Measurements from ENCODE around the gene ZFPM1. TPM values are rescaled to one million over a fixed set of nuclear protein-coding genes. Genes with fewer than 3 reads are reported as not detected.

Gene ZFPM1
- total RNA-seq, 6 donors from 2014 or later = 1.0 to 8.4 (median 3.3) TPM

- Histone ChIP-seq H3K36me3 (no peaks in the 10 kb centered on the region), H3K4me1 (no peaks in the 10 kb centered on the region), H3K4me3 (no peak overlapping the region), H3K27ac (no peak overlapping the region), H3K9me3 (peaks cover 5 to 20% (median 18%) of the 10 kb centered on the region in 4 donors), H3K27me3 (peaks cover 0 to 29% (median 12%) of the 10 kb centered on the region in 4 donors)
- DNase-seq = no peak
- no peak for ATAC-seq (ENCODE audit: low FRiP score in 2 of 2)
- 78 to 79% methylated on average over 8 of the region's 8 CpGs for WGBS, 2 donors
- TF ChIP-seq EP300 (IDR thresholded peaks at IDR 0.05) (no peak), POLR2AphosphoS5 (IDR thresholded peaks at IDR 0.05) (no peak), POLR2A (IDR thresholded peaks at IDR 0.05) (no peak), CTCF (IDR thresholded peaks at IDR 0.05) (no peak)
Measured at GRCh38 chr16:88543230-88543813, 90.2 kb downstream of the ZFPM1 start.

- Histone ChIP-seq H3K9me3 (peaks cover 5 to 20% (median 18%) of the 10 kb centered on the region in 4 donors), H3K4me3 (no peak overlapping the region), H3K4me1 (peaks cover 0 to 8% (median 6%) of the 10 kb centered on the region in 4 donors), H3K27ac (no peak overlapping the region), H3K27me3 (peaks cover 0 to 14% (median 0%) of the 10 kb centered on the region in 4 donors), H3K36me3 (no peaks in the 10 kb centered on the region)
- 64 to 70% methylated on average over 6 to 7 of the region's 7 CpGs for WGBS, 2 donors
- TF ChIP-seq CTCF (IDR thresholded peaks at IDR 0.05) (no peak), EP300 (IDR thresholded peaks at IDR 0.05) (no peak), POLR2A (IDR thresholded peaks at IDR 0.05) (no peak), POLR2AphosphoS5 (IDR thresholded peaks at IDR 0.05) (no peak)
- DNase-seq (peak in 1 of 2 donors; percentile 39), ATAC-seq (ENCODE audit: low FRiP score in 2 of 2) (no peak)
Measured at GRCh38 chr16:88545781-88546180, 92.7 kb downstream of the ZFPM1 start.

- Histone ChIP-seq H3K4me1 (peaks cover 0 to 8% (median 6%) of the 10 kb centered on the region in 4 donors), H3K9me3 (peaks cover 0 to 11% (median 8%) of the 10 kb centered on the region in 4 donors), H3K36me3 (no peaks in the 10 kb centered on the region), H3K27me3 (peaks cover 0 to 14% (median 0%) of the 10 kb centered on the region in 4 donors), H3K27ac (no peak overlapping the region), H3K4me3 (no peak overlapping the region)
- DNase-seq (no peak), ATAC-seq (ENCODE audit: low FRiP score in 2 of 2) (no peak)
- TF ChIP-seq POLR2AphosphoS5 (IDR thresholded peaks at IDR 0.05) (no peak), POLR2A (IDR thresholded peaks at IDR 0.05) (no peak), EP300 (IDR thresholded peaks at IDR 0.05) (no peak), CTCF (IDR thresholded peaks at IDR 0.05) (no peak)
- WGBS, 2 donors = 67 to 76% methylated on average over 8 to 15 of the region's 15 CpGs
Measured at GRCh38 chr16:88548131-88548874, 95.2 kb downstream of the ZFPM1 start.

- Histone ChIP-seq H3K27ac (no peak overlapping the region), H3K9me3 (peaks cover 0 to 4% (median 2%) of the 10 kb centered on the region in 4 donors), H3K4me1 (peaks cover 0 to 8% (median 6%) of the 10 kb centered on the region in 4 donors), H3K4me3 (no peak overlapping the region), H3K27me3 (peaks cover 0 to 14% (median 0%) of the 10 kb centered on the region in 4 donors), H3K36me3 (no peaks in the 10 kb centered on the region)
- no peak for TF ChIP-seq POLR2A (IDR thresholded peaks at IDR 0.05)
- TF ChIP-seq CTCF (IDR thresholded peaks at IDR 0.05) = no peak
- TF ChIP-seq POLR2AphosphoS5 (IDR thresholded peaks at IDR 0.05) = no peak
- WGBS, 2 donors = 74 to 83% methylated on average over 13 of the region's 13 CpGs
- no peak for ATAC-seq (ENCODE audit: low FRiP score in 2 of 2)
- DNase-seq = no peak
Measured at GRCh38 chr16:88548985-88549384, 95.9 kb downstream of the ZFPM1 start.
